ENCODE measurements around the gene ANKIB1.

Gene ANKIB1

GRCh38 chr7:92362131-92362530 lies 116.4 kb downstream of the ANKIB1 start:
- H3K4me3 ChIP-seq (ENCODE audit: low read depth, low read length) = no peak overlapping the region
- in situ Hi-C loops (cut with HindIII; ENCODE audit: low sequenced_read_pairs) = no loop called here
- no peak for DNase-seq (ENCODE audit: low read depth, low spot score)
- no peak for TF ChIP-seq CTCF (IDR thresholded peaks at IDR 0.05; ENCODE audit: low read depth, low read length)

- H3K4me3 ChIP-seq (ENCODE audit: low read depth, low read length) = no peak overlapping the region
- TF ChIP-seq CTCF (IDR thresholded peaks at IDR 0.05; ENCODE audit: low read depth, low read length) = no peak
Observed at GRCh38 chr7:92366730-92367129, 121.0 kb downstream of the ANKIB1 start.

GRCh38 chr7:92368741-92369140 lies 123.0 kb downstream of the ANKIB1 start:
- in situ Hi-C loops (cut with HindIII; ENCODE audit: low sequenced_read_pairs) = no loop called here
- TF ChIP-seq CTCF (IDR thresholded peaks at IDR 0.05; ENCODE audit: low read depth, low read length) = no peak
- H3K4me3 ChIP-seq (ENCODE audit: low read depth, low read length) = no peak overlapping the region
- no peak for DNase-seq (ENCODE audit: low read depth, low spot score)

More at GRCh38 chr7:92366730-92367129, 121.0 kb downstream of the ANKIB1 start:
- in situ Hi-C loops (cut with HindIII; ENCODE audit: low sequenced_read_pairs) = no loop called here
- DNase-seq (ENCODE audit: low read depth, low spot score) = no peak

GRCh38 chr7:92375013-92375412 lies 129.2 kb downstream of the ANKIB1 start:
- no peak overlapping the region for H3K4me3 ChIP-seq (ENCODE audit: low read depth, low read length)
- no peak for DNase-seq (ENCODE audit: low read depth, low spot score)
- TF ChIP-seq CTCF (IDR thresholded peaks at IDR 0.05; ENCODE audit: low read depth, low read length) = no peak
- in situ Hi-C loops (cut with HindIII; ENCODE audit: low sequenced_read_pairs) = no loop called here

GRCh38 chr7:92391071-92391470 lies 145.3 kb downstream of the ANKIB1 start:
- DNase-seq (ENCODE audit: low read depth, low spot score) = no peak
- no peak for TF ChIP-seq CTCF (IDR thresholded peaks at IDR 0.05; ENCODE audit: low read depth, low read length)
- in situ Hi-C loops (cut with HindIII; ENCODE audit: low sequenced_read_pairs) = no loop called here

GRCh38 chr7:92397542-92397941 lies 151.8 kb downstream of the ANKIB1 start:
- no peak for TF ChIP-seq CTCF (IDR thresholded peaks at IDR 0.05; ENCODE audit: low read depth, low read length)
- H3K4me3 ChIP-seq (ENCODE audit: low read depth, low read length) = no peak overlapping the region
- in situ Hi-C loops (cut with HindIII; ENCODE audit: low sequenced_read_pairs) = no loop called here
- DNase-seq (ENCODE audit: low read depth, low spot score) = no peak

More at GRCh38 chr7:92391071-92391470, 145.3 kb downstream of the ANKIB1 start:
- H3K4me3 ChIP-seq (ENCODE audit: low read depth, low read length) = no peak overlapping the region

- DNase-seq (ENCODE audit: low read depth, low spot score) = no peak
- TF ChIP-seq CTCF (IDR thresholded peaks at IDR 0.05; ENCODE audit: low read depth, low read length) = no peak
- in situ Hi-C loops (cut with HindIII; ENCODE audit: low sequenced_read_pairs) = no loop called here
- H3K4me3 ChIP-seq (ENCODE audit: low read depth, low read length) = no peak overlapping the region
Observed at GRCh38 chr7:92400013-92400412, 154.2 kb downstream of the ANKIB1 start.

All from astrocyte of the spinal cord (primary cell).